DOHH2 (cell line): ENCODE results near the gene COG4.

Experiments used
- H3F3A ChIP-seq: fragments of 200-600 bp; sonication (generic), shearing (Covaris generic); 2 replicates; pipeline ENCODE4 v1.6.0; 2016; ENCODE audit warnings: antibody characterized with exemption, mild to moderate bottlenecking; ENCODE audit not compliant: control insufficient read depth, insufficient read depth
- H3K27ac ChIP-seq: fragments of 200-600 bp; sonication (generic); 2 replicates; pipeline ENCODE4 v1.5.1; 2014; ENCODE audit warnings: low read depth, mild to moderate bottlenecking, low read length, moderate library complexity
- H3K27me3 ChIP-seq: fragments of 200-600 bp; sonication (generic); 2 replicates; pipeline ENCODE4 v1.6.1; 2014; ENCODE audit warnings: mild to moderate bottlenecking, low read length, mixed read lengths; ENCODE audit not compliant: control insufficient read depth
- H3K36me3 ChIP-seq: fragments of 200-600 bp; sonication (generic); 2 replicates; pipeline ENCODE4 v1.6.1; 2014; ENCODE audit warnings: mild to moderate bottlenecking, low read length, moderate library complexity, mixed read lengths; ENCODE audit not compliant: control insufficient read depth
- H3K4me1 ChIP-seq: fragments of 200-600 bp; sonication (generic); 2 replicates; pipeline ENCODE4 v1.6.1; 2014; ENCODE audit warnings: mild to moderate bottlenecking, low read length, mixed read lengths; ENCODE audit not compliant: control insufficient read depth
- H3K4me2 ChIP-seq: fragments of 200-600 bp; sonication (generic); 2 replicates; pipeline ENCODE4 v1.6.0; 2014; ENCODE audit warnings: mild to moderate bottlenecking, low read length, moderate library complexity
- H3K4me3 ChIP-seq: fragments of 200-600 bp; sonication (generic); 2 replicates; pipeline ENCODE4 v1.5.1; 2014; ENCODE audit warnings: mild to moderate bottlenecking, low read length, mixed read lengths
- H3K79me2 ChIP-seq: fragments of 200-600 bp; sonication (generic); 2 replicates; pipeline ENCODE4 v1.6.1; 2014; ENCODE audit warnings: mild to moderate bottlenecking, low read length, mixed read lengths; ENCODE audit not compliant: control insufficient read depth
- H3K9me2 ChIP-seq: fragments of 200-600 bp; sonication (generic); replicated peaks from 2 replicates; pipeline ENCODE4 v1.6.1; 2014; ENCODE audit warnings: mild to moderate bottlenecking, low read length, mixed read lengths; ENCODE audit not compliant: control insufficient read depth
- H3K9me3 ChIP-seq: fragments of 200-600 bp; sonication (generic); 2 replicates; pipeline ENCODE4 v1.6.1; 2014; ENCODE audit warnings: antibody characterized with exemption, low read length, mixed read lengths; ENCODE audit not compliant: control insufficient read depth, insufficient read depth
- H4K20me1 ChIP-seq: fragments of 200-600 bp; sonication (generic); 2 replicates; pipeline ENCODE4 v1.6.0; 2014; ENCODE audit warnings: low read depth, mild to moderate bottlenecking, antibody characterized with exemption, low read length, moderate library complexity; ENCODE audit not compliant: control insufficient read depth, insufficient read depth
- EZH2phosphoT487 ChIP-seq: fragments of 200-600 bp; sonication (generic); IDR thresholded peaks from 2 replicates; pipeline ENCODE4 v1.6.1; 2017; ENCODE audit warnings: borderline replicate concordance, mild to moderate bottlenecking, antibody characterized with exemption, low read length, moderate library complexity, mixed read lengths
- TF ChIP-seq, protein P1 (sequence below): fragments of 200-600 bp; sonication (generic); IDR thresholded peaks from one replicate; pipeline ENCODE4 v1.5.1; 2014; ENCODE audit warnings: antibody characterized with exemption, mild to moderate bottlenecking, low read depth, low read length; ENCODE audit not compliant: poor library complexity, severe bottlenecking

Gene COG4

DNA sequence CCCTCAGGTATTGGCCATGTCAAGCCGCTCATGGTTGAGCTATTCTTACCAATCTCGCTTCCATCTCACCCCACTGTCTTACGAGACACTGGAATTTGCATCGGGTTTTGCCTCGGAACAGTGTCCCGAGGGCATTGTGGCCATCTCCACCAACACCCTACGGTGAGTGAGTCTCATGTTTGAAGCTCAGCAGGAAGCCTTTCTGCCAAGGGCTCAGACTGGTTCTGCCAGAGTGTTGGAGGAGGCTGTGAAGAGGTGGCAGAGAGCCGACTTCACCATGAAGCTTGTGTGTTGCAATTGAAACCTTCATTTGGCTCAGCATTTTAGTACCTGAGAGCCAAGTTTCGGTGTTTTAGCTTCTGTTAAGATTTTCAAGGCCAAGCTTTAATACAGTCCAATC is 38.3 kb upstream of the COG4 start:
- no peaks in the 10 kb centered on the region for H3K27me3 ChIP-seq
- peaks cover 64% of the 10 kb centered on the region for H3K79me2 ChIP-seq
- no peaks in the 10 kb centered on the region for H3K9me3 ChIP-seq
- no peak overlapping the region for H3K4me3 ChIP-seq
- peaks cover 23% of the 10 kb centered on the region for H3F3A ChIP-seq
- no peaks in the 10 kb centered on the region for H3K4me1 ChIP-seq
- H3K36me3 ChIP-seq: peaks cover 99% of the 10 kb centered on the region
- no peak overlapping the region for H3K27ac ChIP-seq
- peaks cover 12% of the 10 kb centered on the region; the same call in 1 of the 2 replicates for H4K20me1 ChIP-seq
- TF ChIP-seq, protein P1, sequence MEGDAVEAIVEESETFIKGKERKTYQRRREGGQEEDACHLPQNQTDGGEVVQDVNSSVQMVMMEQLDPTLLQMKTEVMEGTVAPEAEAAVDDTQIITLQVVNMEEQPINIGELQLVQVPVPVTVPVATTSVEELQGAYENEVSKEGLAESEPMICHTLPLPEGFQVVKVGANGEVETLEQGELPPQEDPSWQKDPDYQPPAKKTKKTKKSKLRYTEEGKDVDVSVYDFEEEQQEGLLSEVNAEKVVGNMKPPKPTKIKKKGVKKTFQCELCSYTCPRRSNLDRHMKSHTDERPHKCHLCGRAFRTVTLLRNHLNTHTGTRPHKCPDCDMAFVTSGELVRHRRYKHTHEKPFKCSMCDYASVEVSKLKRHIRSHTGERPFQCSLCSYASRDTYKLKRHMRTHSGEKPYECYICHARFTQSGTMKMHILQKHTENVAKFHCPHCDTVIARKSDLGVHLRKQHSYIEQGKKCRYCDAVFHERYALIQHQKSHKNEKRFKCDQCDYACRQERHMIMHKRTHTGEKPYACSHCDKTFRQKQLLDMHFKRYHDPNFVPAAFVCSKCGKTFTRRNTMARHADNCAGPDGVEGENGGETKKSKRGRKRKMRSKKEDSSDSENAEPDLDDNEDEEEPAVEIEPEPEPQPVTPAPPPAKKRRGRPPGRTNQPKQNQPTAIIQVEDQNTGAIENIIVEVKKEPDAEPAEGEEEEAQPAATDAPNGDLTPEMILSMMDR: no peak
- no peak for TF ChIP-seq EZH2phosphoT487
- H3K9me2 ChIP-seq: no peaks in the 10 kb centered on the region
- no peak overlapping the region for H3K4me2 ChIP-seq

DNA sequence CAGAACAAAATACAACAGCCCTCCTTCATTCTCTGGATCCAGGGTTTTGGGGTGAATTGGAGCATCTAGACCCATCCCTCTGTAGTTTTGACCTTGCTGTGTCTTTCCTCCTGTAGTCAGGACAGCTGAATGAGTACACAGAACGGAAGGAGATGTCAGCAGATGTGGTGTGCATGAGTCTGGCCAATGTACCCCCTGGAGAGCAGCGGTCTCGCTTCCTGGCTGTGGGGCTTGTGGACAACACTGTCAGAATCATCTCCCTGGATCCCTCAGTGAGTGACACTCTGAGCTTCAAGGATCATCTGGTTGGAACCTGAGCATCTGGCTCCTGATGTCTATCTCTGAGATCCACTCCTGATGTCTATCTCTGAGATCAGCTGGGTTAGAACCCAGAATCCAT is 32.7 kb upstream of the COG4 start:
- no peak for TF ChIP-seq EZH2phosphoT487
- TF ChIP-seq, protein P1: no peak
- Histone ChIP-seq H3K9me3 (no peaks in the 10 kb centered on the region), H4K20me1 (peaks cover 15% of the 10 kb centered on the region; the same call in 1 of the 2 replicates), H3K27ac (no peak overlapping the region), H3K79me2 (peaks cover 74% of the 10 kb centered on the region), H3K36me3 (peaks cover 98% of the 10 kb centered on the region), H3K27me3 (no peaks in the 10 kb centered on the region), H3F3A (peaks cover 11% of the 10 kb centered on the region), H3K4me2 (no peak overlapping the region), H3K4me1 (no peaks in the 10 kb centered on the region), H3K4me3 (no peak overlapping the region), H3K9me2 (no peaks in the 10 kb centered on the region)

DNA sequence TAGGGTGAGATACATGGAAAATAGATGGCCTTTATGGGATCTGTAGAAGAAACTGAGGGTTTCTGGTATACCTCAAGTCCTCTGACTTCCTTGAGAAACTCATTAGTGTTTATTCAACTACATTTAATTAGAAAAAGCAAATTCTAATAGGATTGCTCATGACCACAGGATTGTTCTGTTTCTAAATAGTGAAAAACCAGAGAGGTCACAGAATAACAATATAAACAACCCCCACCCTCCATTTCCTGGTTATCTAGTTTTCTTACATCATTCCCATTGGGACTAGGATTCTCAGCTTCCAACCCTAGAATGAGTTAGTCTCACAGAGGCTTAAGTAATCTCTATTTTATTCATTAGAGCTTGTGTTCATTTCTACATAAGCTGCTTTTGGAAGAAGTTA is 30.3 kb upstream of the COG4 start:
- Histone ChIP-seq H4K20me1 (peaks cover 11% of the 10 kb centered on the region), H3K4me2 (no peak overlapping the region)

More for the DNA sequence above, 30.3 kb upstream of the COG4 start:
- Histone ChIP-seq H3K36me3 (peaks cover 98% of the 10 kb centered on the region), H3K4me3 (no peak overlapping the region), H3K9me2 (no peaks in the 10 kb centered on the region), H3K9me3 (no peaks in the 10 kb centered on the region), H3F3A (peaks cover 11% of the 10 kb centered on the region), H3K27me3 (no peaks in the 10 kb centered on the region), H3K27ac (no peak overlapping the region), H3K4me1 (no peaks in the 10 kb centered on the region), H3K79me2 (peaks cover 80% of the 10 kb centered on the region)
- TF ChIP-seq, protein P1: no peak
- no peak for TF ChIP-seq EZH2phosphoT487
